HG02884 (cell line): ENCODE measurements around the gene FGF14.

Source experiments
- ATAC-seq: cut with Tn5 transposase; IDR thresholded peaks from one replicate; pipeline ENCODE4 v1.9.1; 2021; ENCODE audit warnings: mild to moderate bottlenecking, moderate library complexity; ENCODE audit not compliant: unreplicated experiment

FGF14 gene

GRCh38 chr13:102198418-102199311 lies 203.2 kb downstream of the FGF14 start:
- ATAC-seq, result no peak

- ATAC-seq, result no peak
These were observed 204.7 kb downstream of the FGF14 start for GRCh38 chr13:102197193-102197592.

DNA sequence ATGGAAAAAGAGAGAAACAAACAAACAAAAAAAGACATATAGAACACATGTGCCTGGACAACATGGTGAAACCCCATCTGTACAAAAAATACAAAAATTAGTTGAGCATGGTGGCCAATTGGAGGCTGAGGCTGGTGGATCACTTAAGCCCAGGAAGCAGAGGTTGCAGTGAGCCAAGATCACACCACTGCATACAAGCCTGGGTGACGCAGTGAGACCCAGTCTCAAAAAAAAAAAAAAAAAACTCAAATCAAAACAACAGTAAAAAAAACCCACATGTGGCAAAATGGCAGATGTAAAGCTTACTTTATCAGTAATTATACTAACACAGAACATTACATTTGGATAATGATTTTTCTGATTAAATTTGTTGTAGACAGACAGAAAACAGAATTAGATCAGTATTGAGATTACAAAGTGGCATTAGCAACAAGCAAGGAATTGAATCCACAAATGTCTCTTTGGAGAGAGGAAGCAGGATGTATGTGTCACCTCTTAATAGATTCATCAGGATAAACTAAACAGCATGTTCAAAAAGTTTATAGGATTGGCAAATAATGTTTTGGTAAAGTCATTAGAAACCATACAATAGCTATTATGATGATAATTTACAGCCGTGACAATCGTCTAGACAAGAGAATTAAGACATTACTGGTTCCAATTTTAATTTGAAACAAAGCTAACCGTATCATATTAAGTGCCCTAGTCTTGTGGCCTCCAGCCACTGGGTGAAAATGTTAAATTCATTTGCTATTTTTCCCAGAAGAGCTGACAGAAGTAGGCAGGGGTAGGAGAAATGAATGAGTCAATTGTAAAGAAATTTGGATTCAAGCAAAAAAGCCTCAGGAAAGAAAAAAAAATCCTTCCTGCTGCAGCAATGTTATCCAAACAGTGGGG lies 206.0 kb downstream of the FGF14 start:
- no peak for ATAC-seq

DNA sequence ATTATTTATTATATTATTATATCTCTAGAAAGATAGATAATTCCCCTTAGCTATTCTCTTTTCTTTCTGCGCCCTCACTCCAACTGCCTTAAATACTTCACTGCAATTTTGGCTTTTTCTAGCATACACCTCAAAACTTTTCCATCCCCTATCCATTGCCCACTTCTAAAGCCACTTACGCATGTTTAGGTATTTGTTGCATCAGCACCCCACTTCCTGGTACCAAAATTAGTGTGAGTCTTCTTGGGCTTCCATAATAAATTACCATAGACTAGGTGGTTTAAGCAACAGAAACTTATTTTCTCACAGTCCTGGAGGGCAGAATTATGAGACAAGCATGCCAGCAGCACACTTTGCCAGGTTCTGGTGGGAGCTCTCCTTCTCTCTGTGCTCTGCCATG lies 209.0 kb downstream of the FGF14 start:
- ATAC-seq, result no peak

GRCh38 chr13:102191951-102192502 lies 209.8 kb downstream of the FGF14 start:
- no peak for ATAC-seq

DNA sequence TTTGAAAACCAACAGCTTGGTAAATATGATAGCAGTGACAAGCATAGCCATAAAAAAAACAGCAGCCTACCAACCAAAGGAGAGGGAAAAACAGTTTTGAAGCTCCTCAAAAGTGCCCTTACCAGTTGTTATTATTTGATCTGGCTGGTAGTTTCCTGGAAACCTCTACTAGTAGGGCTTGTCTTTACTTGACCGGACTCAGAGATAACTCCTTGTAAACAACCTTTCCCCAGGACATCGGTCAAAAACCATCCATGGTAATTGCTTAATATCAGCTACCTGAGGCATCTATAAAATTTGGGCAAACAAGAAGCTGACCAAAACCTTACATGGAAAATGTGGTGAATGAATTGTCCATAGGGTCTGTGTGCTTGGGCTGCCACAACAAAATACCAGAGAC lies 210.9 kb downstream of the FGF14 start:
- ATAC-seq, result no peak

GRCh38 chr13:102187313-102187712 lies 214.5 kb downstream of the FGF14 start:
- no peak for ATAC-seq

DNA sequence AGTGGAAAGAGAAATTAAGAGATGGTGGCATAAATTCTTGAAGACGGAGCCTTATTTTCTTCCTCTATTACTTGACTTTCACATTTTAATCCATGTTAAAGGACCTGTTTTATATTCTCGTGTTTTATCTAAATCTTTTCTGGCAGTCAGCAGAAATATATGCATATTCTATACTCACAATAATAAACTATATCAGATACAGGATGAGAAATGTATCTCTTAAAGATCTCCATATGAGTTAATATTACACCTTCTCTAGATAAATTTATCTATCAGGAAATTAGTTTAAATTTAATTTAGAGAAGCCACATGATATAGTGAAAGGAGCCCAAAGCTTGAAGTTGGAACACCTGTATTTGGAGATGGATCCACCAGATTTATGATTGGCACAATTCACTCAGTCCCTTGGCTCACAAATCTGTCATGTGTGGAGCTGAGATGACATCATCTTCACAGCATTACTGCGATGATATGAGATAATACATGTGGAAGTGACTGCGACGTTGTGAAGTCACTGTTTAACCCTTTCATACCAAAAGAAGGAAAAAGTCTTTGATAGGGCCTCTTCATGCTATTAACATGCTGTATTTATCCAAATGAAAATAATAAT lies 216.4 kb downstream of the FGF14 start:
- ATAC-seq, result no peak

- no peak for ATAC-seq
These were observed 218.2 kb downstream of the FGF14 start for GRCh38 chr13:102183509-102184182.

DNA sequence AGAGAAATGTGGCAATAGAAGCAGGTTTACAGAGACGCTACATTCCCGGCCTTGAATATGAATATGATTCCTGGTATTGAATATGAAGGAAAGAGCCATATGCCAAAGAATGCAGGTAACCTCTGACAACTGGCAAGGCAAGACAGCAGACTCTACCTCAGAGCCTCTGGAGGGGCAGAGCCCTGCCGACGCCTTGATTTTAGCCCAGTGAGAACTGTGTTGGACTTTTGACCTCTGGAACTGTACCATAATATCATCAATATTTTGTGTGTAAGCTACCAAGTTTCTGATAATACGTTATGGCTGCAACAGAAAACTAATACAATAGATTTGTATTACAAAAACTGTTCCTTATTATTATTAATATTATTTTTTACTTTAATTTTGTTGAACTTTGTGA lies 219.7 kb downstream of the FGF14 start:
- ATAC-seq, result no peak

DNA sequence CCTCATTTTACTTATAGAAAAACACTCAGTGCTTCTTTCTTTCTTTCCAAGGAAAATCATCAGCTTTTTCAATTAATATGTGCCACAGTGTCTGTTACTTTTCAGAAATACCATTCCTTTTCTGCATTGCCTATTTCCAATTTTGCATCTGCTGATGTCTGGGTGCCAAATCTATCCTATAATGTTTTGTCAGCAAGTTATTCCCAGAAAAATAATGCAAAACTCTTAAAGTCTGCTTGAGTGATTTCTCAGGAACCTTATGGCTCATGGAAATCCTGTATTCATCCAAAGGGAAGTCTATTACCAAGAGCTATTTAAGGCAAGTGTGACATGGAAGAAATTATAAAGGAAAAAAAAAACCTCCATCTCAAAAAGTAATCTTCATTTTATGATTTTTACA lies 224.4 kb downstream of the FGF14 start:
- no peak for ATAC-seq

DNA sequence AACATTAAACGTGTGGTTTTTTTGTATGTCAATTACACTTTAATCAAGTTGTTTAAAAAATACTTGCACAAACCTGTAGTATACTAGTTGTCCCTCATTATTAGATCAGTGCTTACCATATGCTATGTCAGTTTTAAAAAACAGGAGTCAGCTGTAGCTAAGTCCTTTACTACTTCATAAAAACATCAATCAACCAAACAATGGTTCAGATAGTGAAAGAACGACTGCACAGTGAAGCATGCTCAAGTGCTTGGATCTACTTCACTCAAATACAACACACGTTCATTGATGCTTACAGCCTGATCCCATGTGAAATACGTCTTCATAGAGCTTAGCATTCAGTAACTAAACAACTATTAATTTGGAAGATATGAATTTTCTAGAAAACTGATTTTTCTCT lies 225.0 kb downstream of the FGF14 start:
- ATAC-seq, result no peak

- ATAC-seq, result no peak
These were observed 229.4 kb downstream of the FGF14 start for GRCh38 chr13:102172406-102172805.

DNA sequence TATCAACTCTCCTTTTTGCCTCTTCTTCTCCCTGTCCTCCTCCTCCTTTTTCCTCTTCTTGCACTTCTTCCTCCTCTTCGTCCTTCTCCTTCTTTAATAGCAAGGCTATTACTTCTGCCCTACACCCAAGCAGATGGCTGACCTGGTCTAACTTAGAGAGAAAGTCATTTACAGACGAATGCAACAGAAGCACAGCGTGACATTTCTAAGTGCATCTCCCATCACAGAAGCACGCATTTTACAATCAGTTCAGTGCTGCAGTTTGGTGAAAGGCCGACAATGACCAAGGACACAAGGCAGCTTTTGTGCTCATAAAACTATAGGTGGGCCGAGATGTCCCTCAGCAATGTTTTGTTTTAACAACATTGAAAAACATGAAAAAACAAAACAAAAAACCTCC lies 231.5 kb downstream of the FGF14 start:
- ATAC-seq, result no peak

DNA sequence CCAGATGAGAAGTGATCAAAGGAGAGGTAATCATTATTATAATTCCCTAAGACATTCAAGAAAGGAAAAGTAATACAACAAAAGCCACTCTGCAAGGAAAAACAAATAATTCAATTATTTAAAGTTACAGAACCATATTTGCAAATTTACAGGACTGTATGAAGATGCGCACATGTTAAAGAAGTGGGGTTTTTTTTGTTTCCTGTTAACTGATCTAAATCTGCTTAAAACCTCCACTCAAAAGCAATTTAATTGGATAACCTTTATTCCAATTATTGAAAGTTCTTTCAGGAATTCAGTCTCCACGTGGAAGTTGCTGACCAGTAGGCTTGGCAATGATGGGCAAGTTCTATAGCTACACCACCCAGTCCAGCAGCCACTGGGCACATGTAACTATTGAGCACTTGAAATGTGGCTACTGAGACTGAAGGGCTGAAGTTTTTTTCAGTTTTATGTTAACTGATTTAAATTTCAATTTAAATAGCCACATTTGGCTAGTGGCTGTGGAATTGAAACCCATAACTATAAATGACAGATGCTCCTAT lies 232.3 kb downstream of the FGF14 start:
- ATAC-seq, result no peak

GRCh38 chr13:102152790-102153189 lies 249.1 kb downstream of the FGF14 start:
- no peak for ATAC-seq

GRCh38 chr13:102147353-102147752 lies 254.5 kb downstream of the FGF14 start:
- no peak for ATAC-seq

DNA sequence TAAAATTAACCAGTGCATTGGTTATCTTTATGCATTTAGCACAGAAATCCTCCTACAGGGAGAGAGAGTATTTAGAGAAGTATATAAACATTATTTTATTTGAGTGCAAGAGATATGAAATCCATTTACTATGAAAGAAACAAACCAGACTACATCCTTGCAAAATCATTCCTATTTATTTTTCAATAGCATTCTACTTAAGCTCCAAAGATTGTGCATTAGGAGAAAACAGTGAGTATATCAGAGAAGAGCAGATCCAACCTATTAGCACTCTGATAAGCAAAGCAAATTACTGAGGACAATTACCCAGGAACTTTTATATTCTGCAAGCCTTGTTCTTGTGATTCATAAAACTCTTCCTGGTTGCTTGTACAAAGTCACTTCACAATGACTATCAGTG lies 256.1 kb downstream of the FGF14 start:
- no peak for ATAC-seq

GRCh38 chr13:102142473-102142826 lies 259.4 kb downstream of the FGF14 start:
- ATAC-seq, result no peak
